ENCODE measurements around the gene PRRT1.

- TF ChIP-seq CTCF (conservative IDR thresholded peaks at IDR 0.05; ENCODE audit: low read depth, low read length) = no peak
- no peak for TF ChIP-seq EZH2 (IDR thresholded peaks at IDR 0.05; ENCODE audit: low read length, unreplicated experiment)
These were observed 43.6 kb downstream of the PRRT1 start for GRCh38 chr6:32108094-32108627.

Measured in PC-3 (cell line).